ENCODE data around the gene CNKSR3.

GRCh38 chr6:154554491-154554890, 44.0 kb upstream of the CNKSR3 start:
- TF ChIP-seq POLR2AphosphoS5 (IDR thresholded peaks at IDR 0.05; ENCODE audit: insufficient read depth in 1 of 2, low read depth in 1 of 2) (no peak), CTCF (IDR thresholded peaks at IDR 0.05) (no peak)
